HepG2 (cell line): Measurements from ENCODE around the gene TPO. TPM values are rescaled to one million over a fixed set of nuclear protein-coding genes. Genes with fewer than 3 reads are reported as not detected.

Experiments
- ETV5 ChIP-seq: IDR thresholded peaks from 2 replicates; pipeline ENCODE4 v1.6.1; 2018; ENCODE audit warnings: missing biosample characterization, missing genetic modification reagents, inconsistent platforms, borderline replicate concordance
- HOXA5 ChIP-seq: sonication (generic); formaldehyde crosslinking; IDR thresholded peaks from 2 replicates; pipeline ENCODE4 v1.4.0; 2020; ENCODE audit warnings: missing genetic modification reagents
- KDM1A ChIP-seq: IDR thresholded peaks from 2 replicates; pipeline ENCODE4 v1.6.1; 2016; ENCODE audit warnings: missing compliant biosample characterization
- MBD4 ChIP-seq: IDR thresholded peaks from 2 replicates; pipeline ENCODE4 v1.6.1; 2012; ENCODE audit warnings: low read length, inconsistent platforms, borderline replicate concordance
- MEIS2 ChIP-seq: sonication (generic); formaldehyde crosslinking; IDR thresholded peaks from 2 replicates; pipeline ENCODE4 v1.9.0; 2021; ENCODE audit warnings: mild to moderate bottlenecking, missing genetic modification reagents
- NCOR1 ChIP-seq: fragments of 200-600 bp; sonication (generic); IDR thresholded peaks from 2 replicates; pipeline ENCODE4 v1.7.0; 2017; ENCODE audit warnings: antibody characterized with exemption, low read length, borderline replicate concordance
- SRSF9 ChIP-seq: fragments of 200-400 bp; formaldehyde crosslinking; IDR thresholded peaks from 2 replicates; pipeline ENCODE4 v1.6.1; 2018; ENCODE audit warnings: borderline replicate concordance, mild to moderate bottlenecking, low read depth, low read length; ENCODE audit not compliant: insufficient read depth, poor library complexity, severe bottlenecking
- ZFAT ChIP-seq: sonication (generic); formaldehyde crosslinking; conservative IDR thresholded peaks from 2 replicates; pipeline ENCODE4 v1.8.1; 2023; ENCODE audit warnings: missing genetic modification reagents, inconsistent platforms
- ZNF431 ChIP-seq: sonication (generic); formaldehyde crosslinking; IDR thresholded peaks from 2 replicates; pipeline ENCODE4 v1.9.0; 2022; ENCODE audit warnings: missing genetic modification reagents, low read depth, mild to moderate bottlenecking, borderline replicate concordance
- ZNF776 ChIP-seq: sonication (generic); formaldehyde crosslinking; IDR thresholded peaks from 2 replicates; pipeline ENCODE4 v1.4.0; 2020; ENCODE audit warnings: mild to moderate bottlenecking, missing genetic modification reagents
- polyA plus RNA-seq, 8 experiments: library from polyadenylated mRNA; depleted of rRNA in 3 of 8; stranded (reverse) in 7 of 8; unstranded in 1 of 8; fragments of >200 nt; fragmentation: Illumina TruSeq in 4 of 8; extraction: Trizol in 4 of 8; gene quantifications; 2 replicates each; pipeline versions ENCODE4 v1.2.1 to v1.2.3, GENCODE V29; 2011 to 2016; ENCODE audit warnings: low read depth in 4 of 8, missing spikeins in 1 of 8, mixed read lengths in 1 of 8; ENCODE audit not compliant: insufficient read depth in 1 of 8
- total RNA-seq, 5 experiments: library from RNA; depleted of rRNA; stranded (reverse); fragments of >200 nt; fragmentation: Illumina TruSeq; extraction: Trizol; gene quantifications; 2 replicates each; pipeline ENCODE4 v1.2.3, GENCODE V29; 2016; ENCODE audit warnings: low read depth in 1 of 5
- TF ChIP-seq, protein P1 (sequence below): sonication (generic); formaldehyde crosslinking; IDR thresholded peaks from 2 replicates; pipeline ENCODE4 v1.5.0; 2020; ENCODE audit warnings: mild to moderate bottlenecking, missing genetic modification reagents, borderline replicate concordance
- TF ChIP-seq, protein P2 (sequence below): sonication (generic); formaldehyde crosslinking; IDR thresholded peaks from 2 replicates; pipeline ENCODE4 v1.8.0; 2022; ENCODE audit warnings: missing genetic modification reagents, mild to moderate bottlenecking, borderline replicate concordance

The TPO gene
- total and polyA plus RNA-seq, 2 of the 13 experiments (the other 11 are each of a cell fraction or from before 2014, with no cell fraction given) = not detected

DNA sequence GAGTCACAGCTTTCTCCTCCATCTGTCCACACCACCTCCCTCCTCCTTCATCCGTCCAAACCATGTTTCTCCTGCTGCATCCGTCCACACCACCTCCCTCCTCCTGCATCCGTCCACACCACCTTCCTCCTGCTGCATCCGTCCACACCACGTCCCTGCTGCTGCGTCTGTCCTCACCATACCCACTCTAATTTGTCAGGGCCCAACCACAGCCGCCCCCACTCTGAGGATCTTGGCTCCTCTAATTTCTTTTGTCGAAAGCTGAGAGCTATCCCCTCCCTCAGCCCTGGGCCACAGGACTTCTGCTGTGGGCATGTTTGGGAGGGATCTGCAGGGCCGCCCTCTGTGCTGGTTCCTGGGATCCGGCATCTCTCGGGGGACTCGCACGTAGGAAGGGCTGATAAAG lies 67.4 kb downstream of the TPO start (continued):
- TF ChIP-seq, protein P1, sequence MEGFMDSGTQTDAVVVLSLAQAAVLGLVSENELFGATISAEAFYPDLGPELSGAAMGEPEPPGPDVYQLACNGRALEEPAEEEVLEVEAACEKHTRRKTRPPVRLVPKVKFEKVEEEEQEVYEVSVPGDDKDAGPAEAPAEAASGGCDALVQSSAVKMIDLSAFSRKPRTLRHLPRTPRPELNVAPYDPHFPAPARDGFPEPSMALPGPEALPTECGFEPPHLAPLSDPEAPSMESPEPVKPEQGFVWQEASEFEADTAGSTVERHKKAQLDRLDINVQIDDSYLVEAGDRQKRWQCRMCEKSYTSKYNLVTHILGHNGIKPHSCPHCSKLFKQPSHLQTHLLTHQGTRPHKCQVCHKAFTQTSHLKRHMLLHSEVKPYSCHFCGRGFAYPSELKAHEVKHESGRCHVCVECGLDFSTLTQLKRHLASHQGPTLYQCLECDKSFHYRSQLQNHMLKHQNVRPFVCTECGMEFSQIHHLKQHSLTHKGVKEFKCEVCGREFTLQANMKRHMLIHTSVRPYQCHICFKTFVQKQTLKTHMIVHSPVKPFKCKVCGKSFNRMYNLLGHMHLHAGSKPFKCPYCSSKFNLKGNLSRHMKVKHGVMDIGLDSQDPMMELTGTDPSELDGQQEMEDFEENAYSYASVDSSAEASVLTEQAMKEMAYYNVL (CRISPR knock-in tag) = no peak
- TF ChIP-seq NCOR1 (no peak), MBD4 (no peak), MEIS2 (CRISPR knock-in tag) (no peak), ZNF431 (CRISPR knock-in tag) (no peak), ZNF776 (CRISPR knock-in tag) (no peak), ZFAT (no peak), KDM1A (CRISPR knock-in tag) (no peak), HOXA5 (CRISPR knock-in tag) (no peak), ETV5 (no peak), SRSF9 (no peak)
- TF ChIP-seq, protein P2, sequence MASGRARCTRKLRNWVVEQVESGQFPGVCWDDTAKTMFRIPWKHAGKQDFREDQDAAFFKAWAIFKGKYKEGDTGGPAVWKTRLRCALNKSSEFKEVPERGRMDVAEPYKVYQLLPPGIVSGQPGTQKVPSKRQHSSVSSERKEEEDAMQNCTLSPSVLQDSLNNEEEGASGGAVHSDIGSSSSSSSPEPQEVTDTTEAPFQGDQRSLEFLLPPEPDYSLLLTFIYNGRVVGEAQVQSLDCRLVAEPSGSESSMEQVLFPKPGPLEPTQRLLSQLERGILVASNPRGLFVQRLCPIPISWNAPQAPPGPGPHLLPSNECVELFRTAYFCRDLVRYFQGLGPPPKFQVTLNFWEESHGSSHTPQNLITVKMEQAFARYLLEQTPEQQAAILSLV (CRISPR knock-in tag) = no peak
